SK-N-SH treated with all-trans-retinoic acid at 6 μM for 48 hours (cell line): ENCODE measurements around the gene LCE6A.

ENCODE experiments used
- ATAC-seq: fragments of 200-7000 bp; cut with Tn5 transposase; 3 replicates; pipeline ENCODE4 v1.9.1; 2020; ENCODE audit warnings: mild to moderate bottlenecking, moderate library complexity
- ARNTL ChIP-seq: fragments of 450-650 bp; formaldehyde crosslinking; IDR thresholded peaks from 2 replicates; pipeline ENCODE4 v1.5.0; 2020; ENCODE audit warnings: low read depth, mild to moderate bottlenecking, moderate library complexity, borderline replicate concordance
- BACH2 ChIP-seq: fragments of 250-450 bp; sonication (Bioruptor Pico); IDR thresholded peaks from 2 replicates; pipeline ENCODE4 v1.9.0; 2021; ENCODE audit warnings: mild to moderate bottlenecking, borderline replicate concordance
- CSDC2 ChIP-seq: fragments of 250-450 bp; sonication (Bioruptor Pico); IDR thresholded peaks from 2 replicates; pipeline ENCODE4 v1.5.0; 2020; ENCODE audit warnings: mild to moderate bottlenecking, moderate library complexity
- ESRRG ChIP-seq: fragments of 250-450 bp; sonication (Bioruptor Pico); IDR thresholded peaks from 2 replicates; pipeline ENCODE4 v1.6.1; 2021; ENCODE audit warnings: mild to moderate bottlenecking
- GLIS3 ChIP-seq: fragments of 250-450 bp; sonication (Bioruptor Pico); IDR thresholded peaks from 2 replicates; pipeline ENCODE4 v1.5.0; 2020; ENCODE audit warnings: mild to moderate bottlenecking, moderate library complexity
- ISL1 ChIP-seq: fragments of 250-450 bp; sonication (Bioruptor Pico); IDR thresholded peaks from 2 replicates; pipeline ENCODE4 v2.1.2; 2022; ENCODE audit warnings: mild to moderate bottlenecking, moderate library complexity
- OSR1 ChIP-seq: fragments of 250-450 bp; sonication (Bioruptor Pico); IDR thresholded peaks from 2 replicates; pipeline ENCODE4 v1.8.0; 2022; ENCODE audit warnings: moderate library complexity, mild to moderate bottlenecking, inconsistent platforms
- PPARA ChIP-seq: fragments of 250-450 bp; sonication (Bioruptor Pico); IDR thresholded peaks from 2 replicates; pipeline ENCODE4 v1.5.0; 2020; ENCODE audit warnings: mild to moderate bottlenecking, borderline replicate concordance
- RARB ChIP-seq: fragments of 250-450 bp; sonication (Bioruptor Pico); IDR thresholded peaks from 2 replicates; pipeline ENCODE4 v1.8.0; 2021; ENCODE audit warnings: mild to moderate bottlenecking, moderate library complexity
- SNAI2 ChIP-seq: fragments of 250-450 bp; sonication (Bioruptor Pico); IDR thresholded peaks from 2 replicates; pipeline ENCODE4 v1.5.0; 2020; ENCODE audit warnings: mild to moderate bottlenecking, moderate library complexity
- TCF4 ChIP-seq: fragments of 250-450 bp; sonication (Bioruptor Pico); IDR thresholded peaks from 2 replicates; pipeline ENCODE4 v1.8.0; 2021; ENCODE audit warnings: mild to moderate bottlenecking, moderate library complexity, borderline replicate concordance
- TOX ChIP-seq: fragments of 250-450 bp; sonication (Bioruptor Pico); IDR thresholded peaks from 2 replicates; pipeline ENCODE4 v1.8.0; 2021; ENCODE audit warnings: mild to moderate bottlenecking, moderate library complexity, borderline replicate concordance
- ZC3H10 ChIP-seq: fragments of 250-450 bp; sonication (Bioruptor Pico); IDR thresholded peaks from 2 replicates; pipeline ENCODE4 v1.5.1; 2021; ENCODE audit warnings: mild to moderate bottlenecking, moderate library complexity
- ZFP3 ChIP-seq: fragments of 250-450 bp; sonication (Bioruptor Pico); IDR thresholded peaks from 2 replicates; pipeline ENCODE4 v1.5.0; 2020; ENCODE audit warnings: mild to moderate bottlenecking, moderate library complexity
- ZFP30 ChIP-seq: fragments of 450-650 bp; formaldehyde crosslinking; IDR thresholded peaks from 2 replicates; pipeline ENCODE4 v1.5.0; 2022; ENCODE audit warnings: mild to moderate bottlenecking, moderate library complexity
- ZNF565 ChIP-seq: fragments of 450-650 bp; formaldehyde crosslinking; conservative IDR thresholded peaks from 2 replicates; pipeline ENCODE4 v1.5.0; 2020; ENCODE audit warnings: low read depth, mild to moderate bottlenecking, moderate library complexity
- ZNF70 ChIP-seq: fragments of 450-650 bp; formaldehyde crosslinking; IDR thresholded peaks from 2 replicates; pipeline ENCODE4 v1.5.0; 2020; ENCODE audit warnings: mild to moderate bottlenecking, moderate library complexity
- ZNF8 ChIP-seq: fragments of 450-650 bp; formaldehyde crosslinking; IDR thresholded peaks from 2 replicates; pipeline ENCODE4 v1.5.0; 2020; ENCODE audit warnings: mild to moderate bottlenecking, moderate library complexity
- TF ChIP-seq, protein P1 (sequence below): fragments of 250-450 bp; sonication (Bioruptor Pico); IDR thresholded peaks from 2 replicates; pipeline ENCODE4 v1.8.0; 2021; ENCODE audit warnings: low read depth, mild to moderate bottlenecking, moderate library complexity, borderline replicate concordance
- TF ChIP-seq, protein P2 (sequence below): fragments of 250-450 bp; sonication (Bioruptor Pico); IDR thresholded peaks from 2 replicates; pipeline ENCODE4 v1.5.1; 2021; ENCODE audit warnings: mild to moderate bottlenecking, moderate library complexity
- TF ChIP-seq, protein P3 (sequence below): fragments of 250-450 bp; sonication (Bioruptor Pico); IDR thresholded peaks from 2 replicates; pipeline ENCODE4 v1.8.0; 2020; ENCODE audit warnings: mild to moderate bottlenecking, moderate library complexity, borderline replicate concordance
- TF ChIP-seq, protein P4 (sequence below): fragments of 250-450 bp; sonication (Bioruptor Pico); IDR thresholded peaks from 2 replicates; pipeline ENCODE4 v1.5.1; 2020; ENCODE audit warnings: low read depth, mild to moderate bottlenecking, moderate library complexity
- TF ChIP-seq, protein P5 (sequence below): fragments of 250-450 bp; sonication (Bioruptor Pico); IDR thresholded peaks from 2 replicates; pipeline ENCODE4 v1.5.0; 2020; ENCODE audit warnings: mild to moderate bottlenecking, moderate library complexity

The LCE6A gene, protein sequence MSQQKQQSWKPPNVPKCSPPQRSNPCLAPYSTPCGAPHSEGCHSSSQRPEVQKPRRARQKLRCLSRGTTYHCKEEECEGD

DNA sequence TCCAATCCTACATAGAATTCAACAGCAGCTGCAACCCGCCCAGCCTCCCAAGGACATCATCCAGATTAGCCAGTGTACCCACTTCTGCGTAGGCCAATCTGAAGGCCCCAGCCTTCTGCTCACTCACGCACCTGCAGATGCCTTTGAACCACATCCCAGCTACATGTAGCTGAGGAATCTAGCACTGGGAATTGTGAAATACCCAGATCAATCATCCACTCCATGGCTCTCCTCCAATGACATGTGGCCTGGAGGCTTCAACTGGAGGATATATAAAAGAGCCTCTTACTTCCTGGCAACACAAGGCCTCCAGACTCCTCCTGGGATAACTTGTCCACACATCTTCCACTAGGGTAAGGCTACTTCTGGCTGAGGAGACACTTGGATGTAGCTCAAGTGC, at the start of gene LCE6A:
TSS of gene LCE6A (plus strand) at position 301 of the 400 bp plus-strand sequence. CDS start 665 bp downstream, outside the sequence.
- TF ChIP-seq PPARA (no peak), BACH2 (CRISPR knock-in tag) (no peak), ESRRG (CRISPR knock-in tag) (no peak), ZFP30 (no peak), SNAI2 (CRISPR knock-in tag) (no peak), ISL1 (CRISPR knock-in tag) (no peak), ZFP3 (no peak), ARNTL (CRISPR knock-in tag) (no peak), RARB (no peak), ZNF70 (CRISPR knock-in tag) (no peak), TCF4 (CRISPR knock-in tag) (no peak), TOX (CRISPR knock-in tag) (no peak)
- TF ChIP-seq, protein P1, sequence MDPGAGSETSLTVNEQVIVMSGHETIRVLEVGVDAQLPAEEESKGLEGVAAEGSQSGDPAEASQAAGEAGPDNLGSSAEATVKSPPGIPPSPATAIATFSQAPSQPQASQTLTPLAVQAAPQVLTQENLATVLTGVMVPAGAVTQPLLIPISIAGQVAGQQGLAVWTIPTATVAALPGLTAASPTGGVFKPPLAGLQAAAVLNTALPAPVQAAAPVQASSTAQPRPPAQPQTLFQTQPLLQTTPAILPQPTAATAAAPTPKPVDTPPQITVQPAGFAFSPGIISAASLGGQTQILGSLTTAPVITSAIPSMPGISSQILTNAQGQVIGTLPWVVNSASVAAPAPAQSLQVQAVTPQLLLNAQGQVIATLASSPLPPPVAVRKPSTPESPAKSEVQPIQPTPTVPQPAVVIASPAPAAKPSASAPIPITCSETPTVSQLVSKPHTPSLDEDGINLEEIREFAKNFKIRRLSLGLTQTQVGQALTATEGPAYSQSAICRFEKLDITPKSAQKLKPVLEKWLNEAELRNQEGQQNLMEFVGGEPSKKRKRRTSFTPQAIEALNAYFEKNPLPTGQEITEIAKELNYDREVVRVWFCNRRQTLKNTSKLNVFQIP, result no peak
- TF ChIP-seq, protein P2, sequence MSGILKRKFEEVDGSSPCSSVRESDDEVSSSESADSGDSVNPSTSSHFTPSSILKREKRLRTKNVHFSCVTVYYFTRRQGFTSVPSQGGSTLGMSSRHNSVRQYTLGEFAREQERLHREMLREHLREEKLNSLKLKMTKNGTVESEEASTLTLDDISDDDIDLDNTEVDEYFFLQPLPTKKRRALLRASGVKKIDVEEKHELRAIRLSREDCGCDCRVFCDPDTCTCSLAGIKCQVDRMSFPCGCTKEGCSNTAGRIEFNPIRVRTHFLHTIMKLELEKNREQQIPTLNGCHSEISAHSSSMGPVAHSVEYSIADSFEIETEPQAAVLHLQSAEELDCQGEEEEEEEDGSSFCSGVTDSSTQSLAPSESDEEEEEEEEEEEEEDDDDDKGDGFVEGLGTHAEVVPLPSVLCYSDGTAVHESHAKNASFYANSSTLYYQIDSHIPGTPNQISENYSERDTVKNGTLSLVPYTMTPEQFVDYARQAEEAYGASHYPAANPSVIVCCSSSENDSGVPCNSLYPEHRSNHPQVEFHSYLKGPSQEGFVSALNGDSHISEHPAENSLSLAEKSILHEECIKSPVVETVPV, result no peak
- TF ChIP-seq, protein P3, sequence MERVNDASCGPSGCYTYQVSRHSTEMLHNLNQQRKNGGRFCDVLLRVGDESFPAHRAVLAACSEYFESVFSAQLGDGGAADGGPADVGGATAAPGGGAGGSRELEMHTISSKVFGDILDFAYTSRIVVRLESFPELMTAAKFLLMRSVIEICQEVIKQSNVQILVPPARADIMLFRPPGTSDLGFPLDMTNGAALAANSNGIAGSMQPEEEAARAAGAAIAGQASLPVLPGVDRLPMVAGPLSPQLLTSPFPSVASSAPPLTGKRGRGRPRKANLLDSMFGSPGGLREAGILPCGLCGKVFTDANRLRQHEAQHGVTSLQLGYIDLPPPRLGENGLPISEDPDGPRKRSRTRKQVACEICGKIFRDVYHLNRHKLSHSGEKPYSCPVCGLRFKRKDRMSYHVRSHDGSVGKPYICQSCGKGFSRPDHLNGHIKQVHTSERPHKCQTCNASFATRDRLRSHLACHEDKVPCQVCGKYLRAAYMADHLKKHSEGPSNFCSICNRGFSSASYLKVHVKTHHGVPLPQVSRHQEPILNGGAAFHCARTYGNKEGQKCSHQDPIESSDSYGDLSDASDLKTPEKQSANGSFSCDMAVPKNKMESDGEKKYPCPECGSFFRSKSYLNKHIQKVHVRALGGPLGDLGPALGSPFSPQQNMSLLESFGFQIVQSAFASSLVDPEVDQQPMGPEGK (CRISPR knock-in tag), result no peak
- TF ChIP-seq, protein P4, sequence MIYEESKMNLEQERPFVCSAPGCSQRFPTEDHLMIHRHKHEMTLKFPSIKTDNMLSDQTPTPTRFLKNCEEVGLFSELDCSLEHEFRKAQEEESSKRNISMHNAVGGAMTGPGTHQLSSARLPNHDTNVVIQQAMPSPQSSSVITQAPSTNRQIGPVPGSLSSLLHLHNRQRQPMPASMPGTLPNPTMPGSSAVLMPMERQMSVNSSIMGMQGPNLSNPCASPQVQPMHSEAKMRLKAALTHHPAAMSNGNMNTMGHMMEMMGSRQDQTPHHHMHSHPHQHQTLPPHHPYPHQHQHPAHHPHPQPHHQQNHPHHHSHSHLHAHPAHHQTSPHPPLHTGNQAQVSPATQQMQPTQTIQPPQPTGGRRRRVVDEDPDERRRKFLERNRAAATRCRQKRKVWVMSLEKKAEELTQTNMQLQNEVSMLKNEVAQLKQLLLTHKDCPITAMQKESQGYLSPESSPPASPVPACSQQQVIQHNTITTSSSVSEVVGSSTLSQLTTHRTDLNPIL (CRISPR knock-in tag), result no peak
- TF ChIP-seq, protein P5, sequence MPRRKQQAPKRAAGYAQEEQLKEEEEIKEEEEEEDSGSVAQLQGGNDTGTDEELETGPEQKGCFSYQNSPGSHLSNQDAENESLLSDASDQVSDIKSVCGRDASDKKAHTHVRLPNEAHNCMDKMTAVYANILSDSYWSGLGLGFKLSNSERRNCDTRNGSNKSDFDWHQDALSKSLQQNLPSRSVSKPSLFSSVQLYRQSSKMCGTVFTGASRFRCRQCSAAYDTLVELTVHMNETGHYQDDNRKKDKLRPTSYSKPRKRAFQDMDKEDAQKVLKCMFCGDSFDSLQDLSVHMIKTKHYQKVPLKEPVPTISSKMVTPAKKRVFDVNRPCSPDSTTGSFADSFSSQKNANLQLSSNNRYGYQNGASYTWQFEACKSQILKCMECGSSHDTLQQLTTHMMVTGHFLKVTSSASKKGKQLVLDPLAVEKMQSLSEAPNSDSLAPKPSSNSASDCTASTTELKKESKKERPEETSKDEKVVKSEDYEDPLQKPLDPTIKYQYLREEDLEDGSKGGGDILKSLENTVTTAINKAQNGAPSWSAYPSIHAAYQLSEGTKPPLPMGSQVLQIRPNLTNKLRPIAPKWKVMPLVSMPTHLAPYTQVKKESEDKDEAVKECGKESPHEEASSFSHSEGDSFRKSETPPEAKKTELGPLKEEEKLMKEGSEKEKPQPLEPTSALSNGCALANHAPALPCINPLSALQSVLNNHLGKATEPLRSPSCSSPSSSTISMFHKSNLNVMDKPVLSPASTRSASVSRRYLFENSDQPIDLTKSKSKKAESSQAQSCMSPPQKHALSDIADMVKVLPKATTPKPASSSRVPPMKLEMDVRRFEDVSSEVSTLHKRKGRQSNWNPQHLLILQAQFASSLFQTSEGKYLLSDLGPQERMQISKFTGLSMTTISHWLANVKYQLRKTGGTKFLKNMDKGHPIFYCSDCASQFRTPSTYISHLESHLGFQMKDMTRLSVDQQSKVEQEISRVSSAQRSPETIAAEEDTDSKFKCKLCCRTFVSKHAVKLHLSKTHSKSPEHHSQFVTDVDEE, result no peak
- no peak for ATAC-seq

DNA sequence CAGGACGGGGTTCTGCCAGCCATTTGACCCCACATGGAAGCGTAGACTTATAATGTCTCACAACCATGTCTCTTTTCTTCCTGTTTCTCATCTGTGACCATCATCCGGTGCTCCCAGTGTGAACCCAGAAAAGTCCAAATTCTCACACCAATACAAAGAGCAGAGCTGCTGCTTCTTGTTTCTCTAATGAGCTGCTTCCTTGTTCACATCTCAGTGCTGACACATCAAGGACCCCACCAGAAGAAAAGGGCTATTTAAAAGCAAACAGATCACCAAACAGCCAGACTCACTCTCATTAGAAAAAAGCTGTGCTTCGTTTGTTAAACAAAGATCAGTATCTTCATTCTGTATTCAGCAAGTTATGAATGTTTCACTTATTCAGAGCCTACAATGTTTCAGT, 47.0 kb upstream of the LCE6A start:
- TF ChIP-seq CSDC2 (CRISPR knock-in tag), result no peak
- TF ChIP-seq, protein P5, result no peak
- no peak for TF ChIP-seq ZNF565 (CRISPR knock-in tag)
- TF ChIP-seq, protein P4 (CRISPR knock-in tag), result no peak
- TF ChIP-seq OSR1 (CRISPR knock-in tag), result no peak
- no peak for TF ChIP-seq ZNF70 (CRISPR knock-in tag)
- no peak for TF ChIP-seq ZFP3
- no peak for TF ChIP-seq ZC3H10 (CRISPR knock-in tag)
- TF ChIP-seq, protein P3 (CRISPR knock-in tag), result no peak
- no peak for TF ChIP-seq BACH2 (CRISPR knock-in tag)
- TF ChIP-seq, protein P1, result no peak
- no peak for TF ChIP-seq GLIS3
- TF ChIP-seq ZNF8 (CRISPR knock-in tag), result no peak
- ATAC-seq, result no peak
